Hepatocyte (in vitro differentiated cells): ENCODE data around the gene GNAT2.

Experiments
- EZH2 ChIP-seq: fragments of 200-600 bp; sonication (generic); IDR thresholded peaks from 2 replicates; pipeline ENCODE4 v1.6.1; 2016; ENCODE audit warnings: antibody characterized with exemption, mild to moderate bottlenecking, borderline replicate concordance
- TF ChIP-seq, protein P1 (sequence below): fragments of 200-600 bp; sonication (generic); IDR thresholded peaks from 2 replicates; pipeline ENCODE4 v1.5.1; 2016; ENCODE audit warnings: antibody characterized with exemption, mild to moderate bottlenecking; ENCODE audit not compliant: poor library complexity

DNA sequence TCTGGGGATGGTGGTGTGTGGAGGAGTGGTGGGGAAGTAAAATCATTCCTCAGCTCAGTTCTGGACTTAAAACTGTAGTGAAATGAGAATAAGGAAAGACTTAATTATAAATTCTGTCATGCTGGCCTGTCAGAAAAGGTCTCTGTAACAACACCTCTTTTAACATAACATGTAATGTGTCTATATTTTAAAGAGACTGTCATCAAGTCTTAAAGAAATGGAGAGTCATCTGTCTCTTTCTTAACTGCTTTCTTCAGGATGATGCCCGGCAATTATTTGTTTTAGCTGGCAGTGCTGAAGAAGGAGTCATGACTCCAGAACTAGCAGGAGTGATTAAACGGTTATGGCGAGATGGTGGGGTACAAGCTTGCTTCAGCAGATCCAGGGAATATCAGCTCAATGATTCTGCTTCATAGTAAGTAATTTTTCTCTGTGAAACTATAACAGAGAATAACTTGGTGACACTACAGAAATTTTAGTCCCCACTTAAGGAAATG, 40.4 kb downstream of the GNAT2 start:
- no peak for TF ChIP-seq EZH2
- TF ChIP-seq, protein P1, sequence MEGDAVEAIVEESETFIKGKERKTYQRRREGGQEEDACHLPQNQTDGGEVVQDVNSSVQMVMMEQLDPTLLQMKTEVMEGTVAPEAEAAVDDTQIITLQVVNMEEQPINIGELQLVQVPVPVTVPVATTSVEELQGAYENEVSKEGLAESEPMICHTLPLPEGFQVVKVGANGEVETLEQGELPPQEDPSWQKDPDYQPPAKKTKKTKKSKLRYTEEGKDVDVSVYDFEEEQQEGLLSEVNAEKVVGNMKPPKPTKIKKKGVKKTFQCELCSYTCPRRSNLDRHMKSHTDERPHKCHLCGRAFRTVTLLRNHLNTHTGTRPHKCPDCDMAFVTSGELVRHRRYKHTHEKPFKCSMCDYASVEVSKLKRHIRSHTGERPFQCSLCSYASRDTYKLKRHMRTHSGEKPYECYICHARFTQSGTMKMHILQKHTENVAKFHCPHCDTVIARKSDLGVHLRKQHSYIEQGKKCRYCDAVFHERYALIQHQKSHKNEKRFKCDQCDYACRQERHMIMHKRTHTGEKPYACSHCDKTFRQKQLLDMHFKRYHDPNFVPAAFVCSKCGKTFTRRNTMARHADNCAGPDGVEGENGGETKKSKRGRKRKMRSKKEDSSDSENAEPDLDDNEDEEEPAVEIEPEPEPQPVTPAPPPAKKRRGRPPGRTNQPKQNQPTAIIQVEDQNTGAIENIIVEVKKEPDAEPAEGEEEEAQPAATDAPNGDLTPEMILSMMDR, result no peak
